CD4-positive, alpha-beta T cell (primary cell): Measurements from ENCODE around the gene TRIP4. TPM values are rescaled to one million over a fixed set of nuclear protein-coding genes. Genes with fewer than 3 reads are reported as not detected.

ENCODE experiments used
- ATAC-seq: fragments of 200-7000 bp; cut with Tn5 transposase; one replicate; pipeline ENCODE4 v1.10.0; 2022; ENCODE audit warnings: mild to moderate bottlenecking; ENCODE audit not compliant: poor library complexity
- CTCF ChIA-PET: fragments of 350-600 bp; sonication (Branson Sonifier 250); formaldehyde crosslinking; loops from one replicate; lab custom pipeline; 2021; ENCODE audit warnings: antibody characterized with exemption, inconsistent platforms; lab: Charles Lee
- POLR2A ChIA-PET: fragments of 350-600 bp; sonication (Branson Sonifier 250); formaldehyde crosslinking; loops from one replicate; lab custom pipeline; 2021; ENCODE audit warnings: antibody characterized with exemption, inconsistent platforms; lab: Charles Lee
- DNase-seq, 14 experiments: peaks; one replicate each; pipeline ENCODE4 v3.0.0-alpha.2; 2013 to 2020; ENCODE audit warnings: mixed read lengths in 2 of 14
- H3K27ac ChIP-seq, 2 donors: one replicate each; pipeline versions ENCODE4 v1.5.1 to v1.7.0; 2013; ENCODE audit warnings: low read length in 2 of 2, low read depth in 1 of 2, mild to moderate bottlenecking in 1 of 2
- H3K27me3 ChIP-seq, 2 experiments: 1 replicate in 1 of 2; 2 replicates in 1 of 2; pipeline versions ENCODE4 v1.6.1 to v1.7.0; 2013; ENCODE audit warnings: low read length in 2 of 2, control low read depth in 1 of 2, mild to moderate bottlenecking in 1 of 2, moderate library complexity in 1 of 2; ENCODE audit not compliant: insufficient read depth in 2 of 2, control insufficient read depth in 1 of 2
- H3K36me3 ChIP-seq: one replicate; pipeline ENCODE4 v1.6.1; 2013; ENCODE audit warnings: low read length, control low read depth; ENCODE audit not compliant: insufficient read depth
- H3K4me1 ChIP-seq: one replicate; pipeline ENCODE4 v1.6.1; 2013; ENCODE audit warnings: low read length, control low read depth; ENCODE audit not compliant: insufficient read depth
- H3K4me3 ChIP-seq: one replicate; pipeline ENCODE4 v1.5.1; 2013; ENCODE audit warnings: mild to moderate bottlenecking, low read length, moderate library complexity
- H3K9me3 ChIP-seq, 2 experiments: 1 replicate in 1 of 2; 2 replicates in 1 of 2; pipeline versions ENCODE4 v1.6.1 to v1.7.0; 2013; ENCODE audit warnings: low read length in 2 of 2, mild to moderate bottlenecking in 2 of 2, control low read depth in 1 of 2, moderate library complexity in 1 of 2; ENCODE audit not compliant: control insufficient read depth in 1 of 2, insufficient read depth in 1 of 2
- H3K27ac Mint-ChIP-seq: one replicate; pipeline ENCODE4 v1.8.0; 2020; ENCODE audit warnings: mixed read lengths
- H3K27me3 Mint-ChIP-seq: one replicate; pipeline ENCODE4 v1.8.0; 2021; ENCODE audit warnings: mixed read lengths
- H3K36me3 Mint-ChIP-seq: one replicate; pipeline ENCODE4 v1.8.0; 2021; ENCODE audit warnings: low read depth, mixed read lengths
- H3K4me1 Mint-ChIP-seq: one replicate; pipeline ENCODE4 v1.8.0; 2021; ENCODE audit warnings: low read depth, mixed read lengths
- H3K4me3 Mint-ChIP-seq: one replicate; pipeline ENCODE4 v1.8.0; 2020; ENCODE audit warnings: mild to moderate bottlenecking, mixed read lengths
- H3K9me3 Mint-ChIP-seq: one replicate; pipeline ENCODE4 v1.8.0; 2020; ENCODE audit warnings: mixed read lengths
- intact Hi-C, 2 experiments: fragments of 100-400 bp; cut with DNase I in 1 of 2; cut with micrococcal nuclease in 1 of 2; formaldehyde crosslinking; loops; one replicate each; pipeline versions ENCODE4 v1.15.1 to v1.9.0; 2023 to 2025; cut with DNase I, micrococcal nuclease
- total RNA-seq, 174 experiments: library from RNA in 2 of 174; stranded (reverse) in 2 of 174; gene quantifications; one replicate each; pipeline ENCODE4 v1.2.3 and lab custom pipeline; 2021 to 2026
- TF ChIP-seq, protein P1 (sequence below): fragments of 200-600 bp; IDR thresholded peaks from one replicate; pipeline ENCODE4 v1.8.0; 2022; ENCODE audit warnings: antibody characterized with exemption, mild to moderate bottlenecking

Gene TRIP4
- total RNA-seq, 2 experiments from 2014 or later = 9.6 to 10.7 TPM

DNA sequence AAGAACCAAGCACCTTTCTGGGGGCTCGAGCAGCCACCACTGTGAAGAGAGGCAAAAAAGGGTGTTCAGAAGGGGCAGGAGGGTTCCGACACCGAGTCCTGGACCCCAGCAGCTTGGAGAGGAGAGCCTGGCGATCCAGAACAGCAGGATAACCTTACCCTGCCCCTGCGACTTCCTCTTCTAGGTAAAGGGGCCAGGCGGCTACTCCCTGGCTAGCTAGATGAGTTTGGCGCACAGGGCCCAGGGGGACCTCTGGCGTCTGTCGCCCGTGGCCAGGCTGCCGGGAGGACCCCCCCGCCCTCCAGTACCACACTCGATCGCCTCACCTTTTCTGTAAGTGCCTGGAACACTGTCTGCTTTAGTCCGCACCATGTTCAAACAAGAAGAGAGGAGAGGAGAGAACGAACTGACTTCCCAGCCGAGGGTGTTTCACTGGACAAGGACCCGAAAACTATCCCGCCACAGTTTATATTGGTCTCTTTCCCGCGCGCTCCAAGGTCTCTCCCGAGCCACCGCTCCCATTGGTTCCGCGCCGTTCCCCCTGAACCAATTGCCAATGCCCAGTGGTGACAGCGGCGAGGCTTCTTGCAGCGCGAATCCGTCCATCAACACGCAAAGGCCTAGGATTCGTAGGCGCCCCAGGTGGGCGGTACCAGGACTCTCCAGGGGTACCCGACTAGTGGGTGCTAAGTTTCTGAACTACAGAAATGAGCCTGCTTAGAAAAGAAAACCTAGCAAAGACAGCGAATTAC lies 6.5 kb upstream of the TRIP4 start, which contains the start of gene PCLAF:
TSS of gene PCLAF (minus strand) at position 442 of the 752 bp plus-strand sequence. CDS start at position 372, 70 bp downstream.
- ChIA-PET CTCF (interaction anchor here (0.8 to 1.7 kb wide), 3 partner anchors 14 to 185 kb away, joined by 3 to 4 read pairs (median 4); no protein-coding TSS in a partner anchor), POLR2A (interaction anchor here (0.6 to 0.7 kb wide), 3 partner anchors 11 to 1367 kb away, joined by 3 read pairs; no protein-coding TSS in a partner anchor)
- peak within 1 kb of the TSS; percentile 78 for H3K4me3 ChIP-seq
- ATAC-seq (peak; percentile 100), DNase-seq (peak; percentile 78 to 94 (median 86))
- Mint-ChIP-seq H3K9me3 (no peaks in the 10 kb centered on the region), H3K4me3 (peak within 1 kb of the TSS; percentile 92), H3K36me3 (peaks cover 5% of the 10 kb centered on the region), H3K4me1 (peaks cover 13% of the 10 kb centered on the region), H3K27ac (peak within 1 kb of the TSS; percentile 4), H3K27me3 (no peaks in the 10 kb centered on the region)
- no peaks in the 10 kb centered on the region for H3K9me3 ChIP-seq
- intact Hi-C loops = loop anchor here (10.0 kb wide), 3 partner anchors 84 to 804 kb away; partner anchors contain the start of genes CIAO2A (in 1 of the 2), CLPX (in 1 of the 2), SNX1 (in 1 of the 2) and ZNF609 (in 1 of the 2)
- no peaks in the 10 kb centered on the region for H3K27me3 ChIP-seq
- no peak within 1 kb of the TSS for H3K27ac ChIP-seq
- TF ChIP-seq, protein P1, sequence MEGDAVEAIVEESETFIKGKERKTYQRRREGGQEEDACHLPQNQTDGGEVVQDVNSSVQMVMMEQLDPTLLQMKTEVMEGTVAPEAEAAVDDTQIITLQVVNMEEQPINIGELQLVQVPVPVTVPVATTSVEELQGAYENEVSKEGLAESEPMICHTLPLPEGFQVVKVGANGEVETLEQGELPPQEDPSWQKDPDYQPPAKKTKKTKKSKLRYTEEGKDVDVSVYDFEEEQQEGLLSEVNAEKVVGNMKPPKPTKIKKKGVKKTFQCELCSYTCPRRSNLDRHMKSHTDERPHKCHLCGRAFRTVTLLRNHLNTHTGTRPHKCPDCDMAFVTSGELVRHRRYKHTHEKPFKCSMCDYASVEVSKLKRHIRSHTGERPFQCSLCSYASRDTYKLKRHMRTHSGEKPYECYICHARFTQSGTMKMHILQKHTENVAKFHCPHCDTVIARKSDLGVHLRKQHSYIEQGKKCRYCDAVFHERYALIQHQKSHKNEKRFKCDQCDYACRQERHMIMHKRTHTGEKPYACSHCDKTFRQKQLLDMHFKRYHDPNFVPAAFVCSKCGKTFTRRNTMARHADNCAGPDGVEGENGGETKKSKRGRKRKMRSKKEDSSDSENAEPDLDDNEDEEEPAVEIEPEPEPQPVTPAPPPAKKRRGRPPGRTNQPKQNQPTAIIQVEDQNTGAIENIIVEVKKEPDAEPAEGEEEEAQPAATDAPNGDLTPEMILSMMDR = no peak
- H3K36me3 ChIP-seq = no peaks in the 10 kb centered on the region
- H3K4me1 ChIP-seq = peaks cover 12% of the 10 kb centered on the region

DNA sequence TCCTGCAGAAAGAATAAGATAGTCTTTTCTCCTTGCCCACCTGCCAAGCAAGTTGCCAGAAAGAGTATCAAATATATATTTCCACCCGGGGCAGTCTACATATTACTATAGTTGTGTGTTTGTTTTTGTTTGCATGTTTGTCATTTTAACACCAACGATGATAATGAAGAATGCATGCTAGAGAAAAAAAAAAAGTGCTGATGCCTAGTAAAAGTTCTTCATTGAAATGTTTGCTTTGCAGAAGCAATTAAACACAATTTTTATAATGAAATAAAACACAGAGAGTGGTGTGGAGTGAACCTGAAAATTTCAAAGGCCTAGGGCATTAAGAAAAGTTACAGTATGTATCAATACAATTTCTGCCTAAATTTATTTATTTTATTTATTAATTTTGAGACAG lies 3.9 kb upstream of the TRIP4 start:
- POLR2A ChIA-PET = interaction anchor here (0.6 kb wide), 1 partner anchor 457 kb away, joined by 3 read pairs; no protein-coding TSS in a partner anchor

DNA sequence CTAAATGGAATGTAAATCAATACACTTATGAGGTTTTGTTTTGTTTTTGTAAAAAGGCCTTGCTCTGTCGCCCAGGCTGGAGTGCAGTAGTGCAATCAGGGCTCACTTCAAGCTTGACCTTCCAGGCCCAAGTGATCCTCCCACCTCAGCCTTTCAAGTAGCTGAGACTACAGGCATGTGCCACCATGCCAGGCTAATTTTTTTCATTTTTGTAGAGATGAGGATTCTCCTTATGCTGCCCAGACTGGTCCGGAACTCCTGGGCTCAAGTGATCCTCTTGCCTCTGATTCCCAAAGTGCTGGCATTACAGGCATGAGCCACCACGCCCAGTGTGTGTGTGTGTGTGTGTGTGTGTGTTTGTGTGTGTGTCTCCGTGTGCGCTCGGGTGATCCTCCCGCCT lies 1.3 kb upstream of the TRIP4 start:
- POLR2A ChIA-PET = interaction anchor here (0.7 to 2.2 kb wide), 2 partner anchors 44 to 947 kb away, joined by 3 to 6 read pairs; no protein-coding TSS in a partner anchor
- no peaks in the 10 kb centered on the region for H3K27me3 Mint-ChIP-seq
- H3K27ac Mint-ChIP-seq = no peak overlapping the region
- Histone ChIP-seq H3K36me3 (no peaks in the 10 kb centered on the region), H3K4me1 (peaks cover 30% of the 10 kb centered on the region), H3K27me3 (no peaks in the 10 kb centered on the region), H3K4me3 (no peak overlapping the region), H3K27ac (no peak overlapping the region), H3K9me3 (no peaks in the 10 kb centered on the region)
- intact Hi-C loops = loop anchor here (2.0 to 10.0 kb wide), 6 partner anchors 79 to 799 kb away; partner anchors contain the start of genes CIAO2A (in 1 of the 2), CLPX (in 1 of the 2), PPIB (in 1 of the 2) and SNX1 (in 1 of the 2)
- no peaks in the 10 kb centered on the region for H3K9me3 Mint-ChIP-seq
- CTCF ChIA-PET = interaction anchor here (0.8 kb wide), 1 partner anchor 271 kb away, joined by 3 read pairs; no protein-coding TSS in a partner anchor
- peaks cover 24% of the 10 kb centered on the region for H3K4me1 Mint-ChIP-seq
- DNase-seq (no peak), ATAC-seq (no peak)
- TF ChIP-seq, protein P1 = no peak
- peaks cover 19% of the 10 kb centered on the region for H3K36me3 Mint-ChIP-seq
- H3K4me3 Mint-ChIP-seq = no peak overlapping the region

More for the DNA sequence above, 3.9 kb upstream of the TRIP4 start:
- ATAC-seq (no peak), DNase-seq (no peak)
- H3K4me3 ChIP-seq = no peak overlapping the region
- H3K27ac Mint-ChIP-seq = no peak overlapping the region
- H3K9me3 ChIP-seq = no peaks in the 10 kb centered on the region
- peaks cover 25% of the 10 kb centered on the region for H3K4me1 Mint-ChIP-seq
- no peaks in the 10 kb centered on the region for H3K27me3 ChIP-seq
- TF ChIP-seq, protein P1 = no peak
- no peaks in the 10 kb centered on the region for H3K27me3 Mint-ChIP-seq
- no peak overlapping the region for H3K4me3 Mint-ChIP-seq
- H3K27ac ChIP-seq = no peak overlapping the region
- peaks cover 29% of the 10 kb centered on the region for H3K4me1 ChIP-seq
- intact Hi-C loops = loop anchor here (10.0 kb wide), 3 partner anchors 81 to 801 kb away; partner anchors contain the start of genes CIAO2A (in 1 of the 2), CLPX (in 1 of the 2), SNX1 (in 1 of the 2) and ZNF609 (in 1 of the 2)
- H3K9me3 Mint-ChIP-seq = no peaks in the 10 kb centered on the region
- H3K36me3 Mint-ChIP-seq = peaks cover 12% of the 10 kb centered on the region
- CTCF ChIA-PET = no interaction called here
- no peaks in the 10 kb centered on the region for H3K36me3 ChIP-seq
